ENCODE data around the gene ADISSP. TPM values are rescaled to one million over a fixed set of nuclear protein-coding genes. Genes with fewer than 3 reads are reported as not detected.
A peak's percentile ranks its signal among the peaks of the same experiment; 100 is the strongest.

ADISSP gene
- total and polyA plus RNA-seq, 2 donors (not counting 3 experiments of a cell fraction or from before 2014, with no cell fraction given), result 55.0 to 67.5 TPM

DNA sequence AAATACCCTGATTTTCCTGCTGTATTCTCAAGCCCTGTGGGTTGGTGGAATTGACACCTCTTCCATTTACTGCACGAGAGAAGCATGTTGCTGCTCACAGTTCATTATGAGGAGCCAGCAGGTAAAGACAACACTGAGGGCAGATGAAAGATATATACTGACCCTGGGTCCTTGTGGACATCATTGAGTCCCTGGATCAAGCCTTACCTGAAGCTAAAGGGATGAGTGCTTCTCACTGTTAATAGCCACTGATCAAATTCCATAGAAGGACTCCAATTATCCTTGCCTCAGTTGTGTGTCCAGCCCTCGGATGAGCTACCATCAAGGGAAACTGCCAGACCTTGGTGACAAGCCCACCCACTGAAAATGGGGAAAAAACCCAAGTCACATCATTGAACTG lies 47.5 kb downstream of the ADISSP start:
- Histone ChIP-seq H3K9me1 (replicated peaks; ENCODE audit: control insufficient read depth, extremely low read depth, insufficient read depth, low read length) (no peaks in the 10 kb centered on the region), H3K36me3 (ENCODE audit: control insufficient read depth in 2 of 2, extremely low read depth in 1 of 2, insufficient read depth in 2 of 2, low read length in 2 of 2) (no peaks in the 10 kb centered on the region), H2AFZ (ENCODE audit: low read depth, low read length) (no peak overlapping the region), H3K9ac (replicated peaks; ENCODE audit: extremely low read depth, insufficient read depth, low read length) (no peak overlapping the region), H4K20me1 (replicated peaks; ENCODE audit: control insufficient read depth, extremely low read depth, insufficient read depth, low read length) (no peaks in the 10 kb centered on the region), H3K27me3 (ENCODE audit: control insufficient read depth in 2 of 2, insufficient read depth in 2 of 2, low read length in 2 of 2) (peaks cover 2 to 5% of the 10 kb centered on the region in 2 experiments), H3K4me2 (ENCODE audit: insufficient read depth, low read length) (no peak overlapping the region), H3K4me3 (replicated peaks in 1 of 3; ENCODE audit: insufficient read depth in 1 of 3, low read depth in 1 of 3, low read length in 3 of 3) (no peak overlapping the region), H3K9me3 (replicated peaks; ENCODE audit: control insufficient read depth, insufficient read depth, low read length) (no peaks in the 10 kb centered on the region), H3K79me2 (ENCODE audit: control insufficient read depth, insufficient read depth, low read length) (no peaks in the 10 kb centered on the region), H3K27ac (ENCODE audit: insufficient read depth, low read depth, low read length) (no peak overlapping the region), H3K4me1 (ENCODE audit: control insufficient read depth, extremely low read depth, insufficient read depth, low read length) (peaks cover 6% of the 10 kb centered on the region)
- no peak for TF ChIP-seq MYC (IDR thresholded peaks at IDR 0.05; ENCODE audit: low read depth, low read length)
- no peak for TF ChIP-seq POLR2AphosphoS5 (IDR thresholded peaks at IDR 0.05; ENCODE audit: insufficient read depth, low read depth, low read length)
- FAIRE-seq, result no peak
- ChIA-PET CTCF (interaction anchor here (1.1 to 6.6 kb wide), 7 partner anchors 10 to 61 kb away, joined by 3 to 75 read pairs (median 5); partner anchors contain the start of genes ADISSP and SPEF1), POLR2A (no interaction called here)
- BruUV-seq (replicated peaks), result no TSS peak
- no peak for DNase-seq (ENCODE audit: low read depth, low spot score)
- intact Hi-C loops (cut with micrococcal nuclease), result no loop called here
- dilution Hi-C loops (cut with MboI; ENCODE audit: extremely low pct_ligation_motif_present, low sequenced_read_pairs), result no loop called here

DNA sequence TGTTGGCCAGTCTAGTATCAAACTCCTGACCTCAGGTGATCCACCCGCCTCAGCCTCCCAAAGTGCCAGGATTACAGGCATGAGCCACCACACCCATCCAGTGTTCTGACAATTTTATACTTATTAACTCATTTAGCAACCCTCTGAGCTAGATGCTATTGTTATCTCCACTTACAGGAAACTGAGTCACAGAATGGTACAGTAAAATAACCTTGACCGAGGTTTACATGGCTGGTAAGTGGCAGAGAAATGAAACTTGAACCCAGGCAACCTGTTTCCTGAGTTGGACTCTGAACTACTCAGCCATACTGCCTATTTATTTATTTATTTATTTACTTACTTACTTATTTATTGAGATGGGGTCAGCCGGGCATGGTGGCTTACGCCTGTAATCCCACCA lies 48.5 kb downstream of the ADISSP start:
- Histone ChIP-seq H4K20me1 (replicated peaks; ENCODE audit: control insufficient read depth, extremely low read depth, insufficient read depth, low read length) (no peaks in the 10 kb centered on the region), H3K4me3 (replicated peaks in 1 of 3; ENCODE audit: insufficient read depth in 1 of 3, low read depth in 1 of 3, low read length in 3 of 3) (no peak overlapping the region), H3K4me1 (ENCODE audit: control insufficient read depth, extremely low read depth, insufficient read depth, low read length) (peaks cover 6% of the 10 kb centered on the region), H3K9me3 (replicated peaks; ENCODE audit: control insufficient read depth, insufficient read depth, low read length) (no peaks in the 10 kb centered on the region), H3K9me1 (replicated peaks; ENCODE audit: control insufficient read depth, extremely low read depth, insufficient read depth, low read length) (no peaks in the 10 kb centered on the region), H3K36me3 (ENCODE audit: control insufficient read depth in 2 of 2, extremely low read depth in 1 of 2, insufficient read depth in 2 of 2, low read length in 2 of 2) (no peaks in the 10 kb centered on the region), H2AFZ (ENCODE audit: low read depth, low read length) (peak overlapping the region; percentile 32), H3K4me2 (ENCODE audit: insufficient read depth, low read length) (peak overlapping the region; percentile 40), H3K27ac (ENCODE audit: insufficient read depth, low read depth, low read length) (no peak overlapping the region), H3K79me2 (ENCODE audit: control insufficient read depth, insufficient read depth, low read length) (no peaks in the 10 kb centered on the region), H3K27me3 (ENCODE audit: control insufficient read depth in 2 of 2, insufficient read depth in 2 of 2, low read length in 2 of 2) (peaks cover 2 to 5% of the 10 kb centered on the region in 2 experiments), H3K9ac (replicated peaks; ENCODE audit: extremely low read depth, insufficient read depth, low read length) (no peak overlapping the region)
- dilution Hi-C loops (cut with MboI; ENCODE audit: extremely low pct_ligation_motif_present, low sequenced_read_pairs) (no loop called here), intact Hi-C loops (cut with micrococcal nuclease) (no loop called here)
- ChIA-PET CTCF (interaction anchor here (0.6 to 6.6 kb wide), 12 partner anchors 9 to 139 kb away, joined by 3 to 75 read pairs (median 5); partner anchors contain the start of genes ADISSP, AP5S1, CENPB and HSPA12B), POLR2A (no interaction called here)
- TF ChIP-seq JUN (IDR thresholded peaks at IDR 0.05; ENCODE audit: borderline replicate concordance, insufficient read depth, insufficient read length, low read depth) (peak; percentile 24), MYC (IDR thresholded peaks at IDR 0.05; ENCODE audit: low read depth, low read length) (no peak), POLR2AphosphoS5 (IDR thresholded peaks at IDR 0.05; ENCODE audit: insufficient read depth, low read depth, low read length) (no peak)
- TF ChIP-seq, protein P1, sequence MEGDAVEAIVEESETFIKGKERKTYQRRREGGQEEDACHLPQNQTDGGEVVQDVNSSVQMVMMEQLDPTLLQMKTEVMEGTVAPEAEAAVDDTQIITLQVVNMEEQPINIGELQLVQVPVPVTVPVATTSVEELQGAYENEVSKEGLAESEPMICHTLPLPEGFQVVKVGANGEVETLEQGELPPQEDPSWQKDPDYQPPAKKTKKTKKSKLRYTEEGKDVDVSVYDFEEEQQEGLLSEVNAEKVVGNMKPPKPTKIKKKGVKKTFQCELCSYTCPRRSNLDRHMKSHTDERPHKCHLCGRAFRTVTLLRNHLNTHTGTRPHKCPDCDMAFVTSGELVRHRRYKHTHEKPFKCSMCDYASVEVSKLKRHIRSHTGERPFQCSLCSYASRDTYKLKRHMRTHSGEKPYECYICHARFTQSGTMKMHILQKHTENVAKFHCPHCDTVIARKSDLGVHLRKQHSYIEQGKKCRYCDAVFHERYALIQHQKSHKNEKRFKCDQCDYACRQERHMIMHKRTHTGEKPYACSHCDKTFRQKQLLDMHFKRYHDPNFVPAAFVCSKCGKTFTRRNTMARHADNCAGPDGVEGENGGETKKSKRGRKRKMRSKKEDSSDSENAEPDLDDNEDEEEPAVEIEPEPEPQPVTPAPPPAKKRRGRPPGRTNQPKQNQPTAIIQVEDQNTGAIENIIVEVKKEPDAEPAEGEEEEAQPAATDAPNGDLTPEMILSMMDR (IDR thresholded peaks at IDR 0.05; ENCODE audit: extremely low read depth in 1 of 2, insufficient read depth in 1 of 2, low read depth in 1 of 2, low read length in 2 of 2), result no peak
- BruUV-seq (replicated peaks), result no TSS peak
- DNase-seq (ENCODE audit: low read depth, low spot score) (peak; percentile 52), FAIRE-seq (peak; percentile 70)

All from endothelial cell of umbilical vein (primary cell).